OCI-LY1 (cell line): ENCODE data around the gene PDE11A.

Experiments used
- CTCF ChIP-seq: fragments of 200-600 bp; sonication (generic), shearing (Covaris generic); IDR thresholded peaks from 2 replicates; pipeline ENCODE4 v1.5.1; 2017; ENCODE audit warnings: mild to moderate bottlenecking, antibody characterized with exemption, low read length, moderate library complexity, mixed read lengths
- EZH2 ChIP-seq: fragments of 200-600 bp; sonication (generic), shearing (Covaris generic); IDR thresholded peaks from 2 replicates; pipeline ENCODE4 v1.8.0; 2017; ENCODE audit warnings: borderline replicate concordance, mixed run types, mild to moderate bottlenecking, antibody characterized with exemption, low read length, moderate library complexity, mixed read lengths

- TF ChIP-seq CTCF: no peak
- no peak for TF ChIP-seq EZH2
Measured at GRCh38 chr2:177830881-177831386, 241.6 kb downstream of the PDE11A start.
